GM18519 (cell line): ENCODE measurements around the gene BRAF.
"Not testable (repeated sequence)": the region's sequence is repeated elsewhere in the genome, so short reads cannot be mapped to it uniquely, and the experiment has no call there.

Experiments used
- ATAC-seq: cut with Tn5 transposase; IDR thresholded peaks from one replicate; pipeline ENCODE4 v1.9.1; 2021; ENCODE audit warnings: mild to moderate bottlenecking, moderate library complexity; ENCODE audit not compliant: unreplicated experiment, low FRiP score

The BRAF gene

DNA sequence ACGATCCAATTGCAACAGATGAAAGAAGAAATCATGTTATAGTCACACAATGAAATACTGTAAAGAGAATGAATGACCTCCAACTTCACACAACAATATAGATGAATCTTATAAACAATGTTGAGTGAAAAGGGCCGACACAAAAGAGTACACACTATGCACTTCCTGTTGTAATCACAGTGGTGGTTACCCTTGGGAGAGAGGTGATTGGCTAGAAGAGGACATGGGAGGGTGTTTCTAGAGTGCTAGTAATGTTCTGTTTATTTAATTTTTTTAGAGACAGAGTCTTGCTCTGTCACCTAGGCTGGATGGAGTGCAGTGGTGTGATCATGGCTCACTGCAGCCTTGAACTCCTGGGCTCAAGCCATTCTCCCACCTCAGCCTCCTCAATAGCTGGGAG lies 145.8 kb downstream of the BRAF start:
- ATAC-seq: no peak

DNA sequence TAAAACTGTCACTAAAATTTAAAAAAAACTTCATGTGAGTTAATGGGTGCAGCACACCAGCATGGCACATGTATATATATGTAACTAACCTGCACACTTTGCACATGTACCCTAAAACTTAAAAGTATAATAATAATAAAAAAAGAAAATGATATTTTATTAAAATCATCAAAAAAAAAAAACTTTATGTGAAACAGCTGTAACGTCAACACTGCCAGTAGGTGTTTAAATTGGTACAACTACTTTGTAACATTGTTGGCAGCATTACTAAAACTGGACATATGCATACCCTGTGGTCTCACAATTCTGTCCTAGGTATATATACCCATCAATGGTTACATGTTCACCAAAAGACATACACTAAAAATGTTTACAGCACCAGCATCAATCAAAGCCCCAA lies 146.2 kb downstream of the BRAF start:
- ATAC-seq: no peak

DNA sequence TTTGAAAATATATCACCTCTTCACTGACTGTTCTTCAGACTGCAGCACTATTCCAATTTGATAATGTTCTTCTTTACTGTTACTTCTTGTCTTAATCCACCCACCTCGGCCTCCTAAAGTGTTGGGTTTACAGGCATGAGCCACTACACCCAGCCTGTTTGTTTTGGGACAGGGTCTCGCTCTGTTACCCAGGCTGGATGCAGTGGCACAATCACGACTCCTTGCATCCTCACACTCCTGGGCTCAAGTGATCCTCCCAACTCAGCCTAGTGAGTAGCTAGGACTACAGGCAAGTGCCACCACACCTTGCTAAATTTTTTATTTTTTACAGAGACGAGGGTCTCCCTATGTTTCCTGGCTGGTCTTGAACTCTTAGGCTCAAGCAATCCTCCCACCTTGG lies 150.4 kb downstream of the BRAF start:
- ATAC-seq: no peak

DNA sequence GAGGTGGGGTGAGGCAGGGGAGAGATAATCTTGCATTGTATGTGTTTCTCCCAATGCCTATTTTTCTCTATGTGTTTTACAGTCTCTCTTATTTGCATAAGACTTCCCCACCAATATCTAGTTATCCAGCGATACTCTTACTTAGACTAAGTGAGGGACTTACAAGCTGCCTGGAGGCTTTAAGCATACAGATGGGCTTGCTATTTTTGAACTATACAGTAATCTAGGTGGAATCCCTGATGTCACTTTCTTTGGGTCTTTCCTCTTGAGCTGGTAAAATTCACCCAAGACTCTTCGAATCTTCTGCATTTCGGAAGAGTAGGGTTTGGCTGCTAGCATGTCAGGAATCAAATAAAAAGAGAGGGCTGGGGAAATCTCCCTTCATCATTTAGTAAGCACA lies 151.6 kb downstream of the BRAF start:
- ATAC-seq: no peak

DNA sequence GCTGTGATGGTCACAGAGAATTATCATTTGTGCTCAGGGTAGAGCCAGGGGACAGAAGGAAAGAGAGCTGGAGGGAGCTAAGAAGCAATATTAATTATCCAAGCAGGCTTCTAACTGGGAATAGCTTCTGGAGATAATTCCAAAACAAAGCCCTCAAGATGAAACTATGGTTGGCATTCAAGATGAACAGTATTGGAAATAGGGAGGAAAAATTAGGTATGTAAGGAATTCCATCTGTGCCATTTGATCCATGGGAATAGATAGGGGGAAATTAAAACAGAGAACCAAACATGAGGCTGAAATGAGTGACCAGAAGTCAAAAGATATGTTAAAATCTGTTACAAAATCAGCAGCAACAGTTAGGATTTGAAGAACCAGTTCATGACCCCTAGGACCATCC lies 152.9 kb downstream of the BRAF start:
- ATAC-seq: no peak

DNA sequence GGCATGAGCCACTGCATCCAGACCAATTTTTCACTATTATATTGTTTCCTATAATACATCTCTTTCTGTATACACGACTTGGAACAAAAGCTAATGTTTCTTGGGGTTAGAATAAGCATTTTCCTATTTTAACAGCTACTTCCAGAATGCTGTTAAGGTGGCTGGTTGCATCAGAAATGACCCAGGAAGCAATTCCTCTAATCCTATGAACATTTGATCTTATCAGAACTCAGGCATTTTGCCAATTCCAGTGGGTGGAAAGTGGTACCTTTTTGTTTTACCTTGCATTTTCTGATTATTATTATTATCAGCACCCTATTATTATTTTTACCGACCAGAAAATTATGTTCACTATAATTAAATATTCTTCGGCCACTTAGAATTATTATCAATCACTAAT lies 154.9 kb downstream of the BRAF start:
- ATAC-seq: no peak

DNA sequence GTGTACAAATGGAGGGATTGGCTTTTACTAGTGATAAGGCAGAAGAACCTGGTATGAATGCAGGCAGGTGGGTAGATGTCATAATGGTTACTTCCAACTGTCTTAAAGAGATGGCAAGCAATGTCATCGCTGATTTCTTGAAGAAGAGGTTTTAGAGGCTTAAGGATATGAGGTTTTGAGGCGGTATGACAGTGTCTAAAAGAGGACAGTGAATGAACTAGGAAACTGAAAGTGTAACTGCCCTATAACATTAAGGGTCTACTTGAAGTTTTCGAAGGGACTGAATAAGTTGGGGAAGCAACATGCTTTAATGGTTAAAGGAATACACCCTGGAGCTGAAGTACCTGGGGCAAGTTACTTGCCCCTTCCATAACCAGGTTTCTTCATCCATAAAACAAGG lies 157.3 kb downstream of the BRAF start:
- ATAC-seq: no peak

DNA sequence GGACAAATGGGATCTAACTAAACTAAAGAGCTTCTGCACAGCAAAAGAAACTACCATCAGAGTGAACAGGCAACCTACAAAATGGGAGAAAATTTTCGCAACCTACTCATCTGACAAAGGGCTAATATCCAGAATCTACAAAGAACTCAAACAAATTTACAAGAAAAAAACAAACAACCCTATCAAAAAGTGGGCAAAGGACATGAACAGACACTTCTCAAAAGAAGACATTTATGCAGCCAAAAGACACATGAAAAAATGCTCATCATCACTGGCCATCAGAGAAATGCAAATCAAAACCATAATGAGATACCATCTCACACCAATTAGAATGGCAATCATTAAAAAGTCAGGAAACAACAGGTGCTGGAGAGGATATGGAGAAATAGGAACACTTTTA lies 159.3 kb downstream of the BRAF start:
- not testable (repeated sequence) for ATAC-seq

DNA sequence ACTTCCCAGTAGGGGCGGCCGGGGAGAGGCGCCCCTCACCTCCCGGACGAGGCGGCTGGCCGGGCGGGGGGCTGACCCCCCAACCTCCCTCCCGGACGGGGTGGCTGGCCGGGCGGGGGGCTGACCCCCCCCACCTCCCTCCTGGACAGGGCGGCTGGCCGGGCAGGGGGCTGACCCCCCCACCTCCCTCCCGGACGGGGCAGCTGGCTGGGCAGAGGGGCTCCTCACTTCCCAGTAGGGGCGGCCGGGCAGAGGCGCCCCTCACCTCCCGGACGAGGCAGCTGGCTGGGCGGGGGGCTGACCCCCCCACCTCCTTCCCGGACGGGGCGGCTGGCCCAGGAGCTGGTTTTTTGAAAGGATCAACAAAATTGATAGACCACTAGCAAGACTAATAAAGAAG lies 161.6 kb downstream of the BRAF start:
- ATAC-seq: not testable (repeated sequence)

DNA sequence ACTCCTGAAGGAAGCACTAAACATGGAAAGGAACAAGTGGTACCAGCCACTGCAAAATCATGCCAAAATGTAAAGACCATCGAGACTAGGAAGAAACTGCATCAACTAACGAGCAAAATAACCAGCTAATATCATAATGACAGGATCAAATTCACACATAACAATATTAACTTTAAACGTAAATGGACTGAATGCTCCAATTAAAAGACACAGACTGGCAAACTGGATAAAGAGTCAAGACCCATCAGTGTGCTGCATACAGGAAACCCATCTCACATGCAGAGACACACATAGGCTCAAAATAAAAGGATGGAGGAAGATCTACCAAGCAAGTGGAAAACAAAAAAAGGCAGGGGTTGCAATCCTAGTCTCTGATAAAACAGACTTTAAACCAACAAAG lies 163.4 kb downstream of the BRAF start:
- ATAC-seq: not testable (repeated sequence)

DNA sequence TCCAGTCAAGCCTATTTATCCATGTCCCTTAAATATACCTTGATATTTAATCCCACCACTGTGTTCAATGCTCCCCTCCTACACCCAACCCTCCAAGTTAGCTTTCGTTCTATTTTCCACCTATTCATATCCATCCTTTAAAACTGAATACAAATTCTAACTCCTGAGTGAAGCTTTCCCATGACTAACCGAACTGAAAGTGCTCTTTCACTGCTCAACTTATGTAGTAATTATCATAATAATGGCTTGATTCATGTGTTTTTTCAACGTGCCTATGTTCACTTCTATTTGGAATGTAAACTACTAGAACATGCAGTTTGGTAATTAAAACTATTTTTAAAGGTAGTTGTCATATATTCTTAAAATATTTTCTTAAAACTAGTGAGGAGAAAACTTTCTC lies 170.2 kb downstream of the BRAF start:
- ATAC-seq: no peak

DNA sequence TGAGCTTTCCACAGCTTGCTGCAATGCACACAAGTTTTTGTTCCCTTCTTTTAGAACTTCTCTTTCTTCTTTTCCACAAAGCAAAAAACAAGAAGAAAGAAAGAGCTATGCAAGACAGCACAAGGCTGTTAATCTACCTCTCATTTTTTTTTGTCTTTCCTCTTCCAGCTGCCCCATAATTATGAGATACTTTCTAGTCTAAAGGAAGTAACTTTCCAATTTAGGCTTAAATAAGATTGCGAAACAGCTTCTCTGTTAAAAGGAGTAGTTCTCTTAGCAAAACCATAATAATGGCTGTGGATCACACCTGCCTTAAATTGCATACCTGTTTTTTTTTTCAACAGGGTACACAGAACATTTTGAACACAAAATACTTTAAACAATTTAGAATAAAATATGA lies 172.2 kb downstream of the BRAF start:
- no peak for ATAC-seq

DNA sequence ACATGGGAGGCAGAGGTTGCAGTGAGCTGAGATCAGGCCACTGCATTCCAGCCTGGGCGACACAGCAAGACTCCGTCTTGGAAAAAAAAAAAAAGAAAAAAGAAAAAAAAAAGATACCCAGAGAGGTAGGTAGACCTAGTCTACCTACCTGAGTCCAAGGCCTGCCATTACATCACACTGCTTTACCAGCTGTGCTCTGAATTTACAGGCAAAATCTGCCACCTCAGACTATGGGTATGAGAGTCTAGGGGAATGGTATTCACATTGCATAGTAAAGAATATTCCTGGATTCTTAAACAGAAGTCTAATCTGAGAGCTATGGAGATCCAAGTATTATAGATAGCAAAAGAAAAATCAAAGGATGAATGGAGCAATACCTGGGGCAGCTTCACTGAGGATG lies 178.0 kb downstream of the BRAF start:
- ATAC-seq: no peak

DNA sequence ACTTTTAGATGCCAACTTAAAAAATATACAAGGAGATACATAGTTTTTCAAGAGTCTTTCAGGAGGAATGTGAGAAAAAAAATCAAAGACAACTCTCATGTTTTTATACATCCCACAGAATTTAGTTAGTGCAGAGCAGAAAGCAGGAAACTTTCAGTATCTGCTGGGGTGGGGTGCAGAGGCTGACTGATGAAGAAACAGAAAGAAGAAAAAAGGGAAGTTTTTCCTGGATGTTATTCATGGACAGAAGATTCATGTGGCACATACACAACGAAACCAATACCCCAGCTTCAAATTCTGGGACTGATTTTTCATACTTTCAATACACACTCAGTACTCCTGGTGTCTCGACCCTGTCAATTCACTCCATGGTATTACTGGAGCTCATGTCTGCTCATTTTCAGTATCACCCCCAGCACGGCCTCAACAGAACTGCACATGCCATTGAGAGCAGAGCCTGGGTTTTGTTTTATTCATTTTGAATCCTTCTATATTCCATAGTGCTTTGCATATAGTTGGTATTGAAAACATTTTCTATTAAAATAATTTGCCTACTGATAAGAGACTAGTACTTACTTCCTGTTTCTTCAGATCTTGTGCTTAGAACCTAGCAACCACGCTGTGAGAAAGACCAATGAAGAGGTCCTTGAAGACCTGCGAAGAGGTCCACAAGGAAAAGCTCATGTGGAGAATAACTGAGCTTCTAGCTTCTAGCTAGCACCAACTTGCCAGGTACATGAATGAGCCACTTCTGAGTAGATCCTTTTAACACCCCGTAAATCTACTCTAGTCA lies 179.3 kb downstream of the BRAF start:
- no peak for ATAC-seq

DNA sequence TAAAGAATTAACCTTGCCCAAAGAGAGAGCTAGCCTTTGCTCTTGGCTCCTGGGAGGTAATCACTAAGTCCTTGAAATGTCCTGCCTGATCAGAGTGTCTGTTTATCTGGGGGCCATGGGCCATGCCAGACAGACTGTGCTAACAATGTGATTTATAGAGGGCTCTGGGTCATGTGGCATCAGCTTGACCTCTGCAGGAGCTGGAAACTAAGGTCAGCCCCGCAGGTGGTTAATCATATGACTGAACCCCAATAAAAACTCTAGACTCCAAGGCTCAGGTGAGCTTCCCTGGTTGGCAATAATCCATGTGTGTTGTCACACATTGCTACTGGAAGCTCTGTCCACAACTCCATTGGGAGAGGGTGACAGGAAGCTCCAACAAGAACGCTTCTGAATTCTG lies 180.7 kb downstream of the BRAF start:
- ATAC-seq: no peak

DNA sequence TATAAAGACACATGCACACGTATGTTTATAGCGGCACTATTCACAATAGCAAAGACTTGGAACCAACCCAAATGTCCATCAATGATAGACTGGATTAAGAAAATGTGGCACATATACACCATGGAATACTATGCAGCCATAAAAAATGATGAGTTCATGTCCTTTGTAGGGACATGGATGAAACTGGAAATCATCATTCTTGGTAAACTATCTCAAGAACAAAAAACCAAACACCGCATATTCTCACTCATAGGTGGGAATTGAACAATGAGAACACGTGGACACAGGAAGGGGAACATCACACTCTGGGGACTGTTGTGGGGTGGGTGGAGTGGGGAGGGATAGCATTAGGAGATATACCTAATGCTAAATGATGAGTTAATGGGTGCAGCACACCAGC lies 181.5 kb downstream of the BRAF start:
- not testable (repeated sequence) for ATAC-seq

DNA sequence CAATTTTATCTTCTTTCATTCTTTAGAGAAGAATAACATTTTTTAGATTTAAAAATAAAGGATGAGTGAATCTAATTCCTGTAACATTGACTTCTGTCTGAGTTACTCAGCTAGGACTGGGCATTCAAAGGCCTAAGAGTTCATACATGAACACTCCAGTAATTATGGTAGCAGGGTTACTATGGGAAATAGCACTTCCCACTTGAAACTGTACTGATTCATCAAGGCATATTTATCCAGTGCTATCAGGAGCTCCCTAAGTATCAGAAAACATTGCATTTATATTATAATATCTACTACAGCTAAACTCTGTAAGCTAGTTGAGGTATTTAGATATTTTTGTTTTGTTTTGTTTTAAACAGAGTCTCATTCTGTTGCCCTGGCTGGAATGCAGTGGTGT lies 186.4 kb downstream of the BRAF start:
- ATAC-seq: no peak

DNA sequence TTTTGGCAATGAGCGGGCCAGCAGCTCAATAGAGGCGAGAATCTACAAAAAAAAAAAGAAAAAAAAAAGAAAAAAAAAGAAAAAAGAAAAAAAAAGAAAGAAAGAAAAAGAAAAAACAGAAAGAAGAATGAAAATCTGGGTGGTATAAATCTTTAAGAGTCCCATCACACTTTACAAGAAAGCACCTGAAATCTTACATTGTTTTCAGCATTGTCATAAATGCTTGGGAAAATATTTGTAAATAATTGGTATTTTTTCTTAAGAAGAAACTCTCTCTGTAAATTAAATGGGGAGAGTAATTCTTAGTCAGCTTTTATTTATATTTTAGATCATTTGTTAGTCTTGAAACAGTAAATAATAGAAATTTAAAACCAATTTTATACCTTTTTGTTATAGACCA lies 190.0 kb downstream of the BRAF start:
- no peak for ATAC-seq

DNA sequence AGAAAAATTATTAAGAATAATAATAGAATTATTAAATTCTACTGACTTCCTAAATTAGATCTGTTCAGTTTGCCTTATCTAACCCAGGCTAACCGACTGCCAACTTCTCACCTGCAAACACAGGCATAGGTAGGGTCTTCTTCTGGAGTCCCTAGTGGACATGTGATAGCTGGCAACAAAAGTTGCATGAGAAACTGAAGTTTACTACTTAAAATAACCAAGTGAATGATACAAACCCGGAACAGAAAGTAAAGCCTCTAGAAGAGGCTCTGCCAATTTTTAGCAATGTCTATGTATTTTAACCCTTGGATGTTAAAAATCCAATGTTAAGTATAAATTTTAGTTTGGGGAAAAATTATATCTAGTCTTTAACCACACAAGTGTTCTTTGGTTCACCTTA lies 190.6 kb downstream of the BRAF start:
- ATAC-seq: no peak

DNA sequence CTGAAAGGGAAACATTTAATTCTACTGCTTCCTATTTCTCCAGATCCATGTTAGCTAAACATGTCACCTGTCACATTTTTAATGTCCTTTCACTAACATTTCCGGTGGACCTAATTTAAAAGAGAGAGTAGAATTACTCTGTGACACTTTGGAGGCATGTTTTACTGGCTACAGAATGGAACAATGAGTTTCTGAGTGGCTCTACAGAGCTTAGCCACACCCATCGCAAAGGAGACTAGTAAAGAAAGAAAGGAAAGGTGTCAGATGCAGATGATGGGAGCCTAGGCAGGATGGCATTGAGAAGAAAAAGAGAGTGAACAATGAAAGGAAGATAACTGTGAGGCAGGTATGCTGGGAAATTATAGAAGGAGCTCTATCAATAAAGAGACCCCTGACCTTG lies 192.3 kb downstream of the BRAF start:
- ATAC-seq: no peak

DNA sequence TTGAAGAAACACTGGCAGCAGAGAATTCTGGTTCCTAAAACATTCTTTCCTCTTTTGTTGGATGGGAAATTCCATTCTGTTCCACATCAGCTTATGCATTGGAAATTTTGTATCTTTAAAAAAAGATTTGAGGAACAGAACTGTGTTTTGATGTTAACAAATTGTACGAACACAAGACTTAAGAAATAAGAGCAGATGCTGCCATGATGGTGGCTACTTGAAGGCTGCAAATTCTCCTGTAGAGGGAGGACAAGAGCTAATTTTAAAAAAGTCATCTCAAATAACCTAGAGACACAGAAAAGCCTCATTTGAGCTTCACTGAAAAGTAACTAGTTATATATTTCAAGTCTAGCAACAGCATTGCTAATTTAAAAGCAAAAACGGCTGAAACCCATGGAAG lies 198.4 kb downstream of the BRAF start:
- no peak for ATAC-seq

DNA sequence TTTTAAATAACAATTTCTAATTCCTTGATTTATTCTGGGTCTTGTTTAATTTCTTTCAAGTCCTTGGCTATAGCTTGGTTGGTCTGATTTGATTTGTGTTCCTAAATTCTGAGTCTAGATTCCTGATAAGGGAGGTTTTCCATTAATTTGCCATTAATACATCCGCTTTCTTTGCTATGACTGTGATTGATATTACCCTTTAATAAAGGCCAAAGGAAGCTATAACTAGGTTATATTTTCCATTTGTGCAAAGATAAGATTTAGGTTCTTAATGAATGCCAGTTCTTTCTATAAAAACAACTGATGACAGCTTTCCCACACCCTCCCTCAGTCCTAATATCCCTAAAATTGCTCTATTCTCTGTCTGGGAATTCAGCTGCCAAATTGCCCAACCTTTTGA lies 200.0 kb downstream of the BRAF start:
- ATAC-seq: no peak

DNA sequence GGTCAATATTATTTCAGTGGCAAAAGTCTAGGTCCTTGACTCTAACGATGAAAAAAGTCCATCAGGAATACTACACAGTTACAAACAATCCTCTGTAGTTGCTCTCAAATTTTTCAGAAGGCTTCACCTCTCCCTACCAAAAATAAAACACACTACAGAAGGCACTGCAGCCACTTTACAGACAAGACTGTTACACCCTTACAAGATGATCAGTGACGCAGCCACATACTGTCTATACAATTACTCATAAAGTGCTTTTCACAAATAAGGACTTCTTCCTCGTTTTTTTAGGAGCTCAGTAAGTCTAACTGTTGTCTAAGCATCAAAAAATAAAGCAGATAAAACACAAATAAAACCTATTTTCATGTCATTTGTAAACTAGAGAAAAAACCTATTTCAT lies 201.2 kb downstream of the BRAF start:
- ATAC-seq: no peak
